ENCODE measurements around the gene POLG2.

DNA sequence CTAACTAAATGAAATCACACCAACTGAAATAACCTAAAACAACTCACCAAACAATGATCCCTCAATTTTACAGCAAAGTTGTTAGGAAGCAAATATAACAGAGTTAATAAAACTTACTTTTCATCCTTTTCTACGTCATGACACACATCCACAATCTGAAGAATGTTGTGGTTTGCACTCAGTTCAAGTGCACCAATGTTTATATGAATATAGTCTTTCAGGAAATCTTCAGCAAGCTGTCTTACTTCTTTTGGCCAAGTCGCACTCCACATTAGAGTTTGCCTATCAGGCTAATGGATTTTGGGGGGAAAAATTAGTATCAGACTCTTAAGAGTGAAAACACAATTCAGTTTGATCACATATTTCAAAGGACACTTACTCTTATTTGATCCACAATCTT, 6.0 kb upstream of the POLG2 start:
- TF ChIP-seq EZH2 (IDR thresholded peaks at IDR 0.05; ENCODE audit: borderline replicate concordance, low read length) (no peak), CTCF (conservative IDR thresholded peaks at IDR 0.05 in 1 of 2, IDR thresholded peaks at IDR 0.05 in 1 of 2; ENCODE audit: extremely low read depth in 1 of 2, insufficient read depth in 1 of 2, low read depth in 1 of 2, low read length in 2 of 2) (no peak)
